K562 (cell line): ENCODE results near the gene CYTH4.

Experiments used
- BMI1 ChIP-seq: fragments of 150-350 bp; IDR thresholded peaks from 2 replicates; pipeline ENCODE4 v1.6.1; 2014; ENCODE audit warnings: low read length
- CHD2 ChIP-seq: IDR thresholded peaks from 2 replicates; pipeline ENCODE4 v1.6.1; 2011; ENCODE audit warnings: low read depth, low read length
- MTA3 ChIP-seq: fragments of 450-650 bp; formaldehyde crosslinking; IDR thresholded peaks from 2 replicates; pipeline ENCODE4 v1.6.1; 2017; ENCODE audit warnings: mild to moderate bottlenecking, borderline replicate concordance
- POLR2AphosphoS5 ChIP-seq: IDR thresholded peaks from 2 replicates; pipeline ENCODE4 v1.6.1; 2011; ENCODE audit warnings: mild to moderate bottlenecking, low read depth, low read length, moderate library complexity; ENCODE audit not compliant: control insufficient read depth, insufficient read depth
- SNRNP70 ChIP-seq: fragments of 200-400 bp; formaldehyde crosslinking; optimal IDR thresholded peaks from 2 replicates; pipeline ENCODE3; 2017; ENCODE audit warnings: low read depth, low read length
- TAF1 ChIP-seq: IDR thresholded peaks from 2 replicates; pipeline ENCODE4 v1.6.1; 2011; ENCODE audit warnings: mild to moderate bottlenecking, low read length, moderate library complexity; ENCODE audit not compliant: insufficient read depth, control insufficient read depth, severe bottlenecking; ENCODE audit errors: extremely low read depth
- TCF15 ChIP-seq: fragments of 250-450 bp; sonication (Bioruptor Pico); IDR thresholded peaks from 2 replicates; pipeline ENCODE4 v1.8.0; 2022; ENCODE audit warnings: moderate library complexity, mild to moderate bottlenecking, inconsistent platforms
- USF1 ChIP-seq: sonication (generic); formaldehyde crosslinking; IDR thresholded peaks from 2 replicates; pipeline ENCODE4 v1.9.0; 2022; ENCODE audit warnings: mild to moderate bottlenecking, missing genetic modification reagents
- USF2 ChIP-seq: sonication (generic); formaldehyde crosslinking; IDR thresholded peaks from 2 replicates; pipeline ENCODE4 v1.5.0; 2020; ENCODE audit warnings: missing genetic modification reagents
- ZBTB7A ChIP-seq: IDR thresholded peaks from 2 replicates; pipeline ENCODE4 v1.6.1; 2011; ENCODE audit warnings: low read depth, mild to moderate bottlenecking, low read length, moderate library complexity, borderline replicate concordance; ENCODE audit not compliant: control insufficient read depth

- TF ChIP-seq CHD2 (no peak), ZBTB7A (no peak), TAF1 (no peak), USF1 (CRISPR knock-in tag) (no peak), POLR2AphosphoS5 (no peak), USF2 (CRISPR knock-in tag) (no peak), BMI1 (no peak), SNRNP70 (no peak), MTA3 (no peak), TCF15 (CRISPR knock-in tag) (no peak)
Observed at GRCh38 chr22:37266581-37267134, 15.7 kb upstream of the CYTH4 start.
